ENCODE data around the gene LRRC32.

The LRRC32 gene

DNA sequence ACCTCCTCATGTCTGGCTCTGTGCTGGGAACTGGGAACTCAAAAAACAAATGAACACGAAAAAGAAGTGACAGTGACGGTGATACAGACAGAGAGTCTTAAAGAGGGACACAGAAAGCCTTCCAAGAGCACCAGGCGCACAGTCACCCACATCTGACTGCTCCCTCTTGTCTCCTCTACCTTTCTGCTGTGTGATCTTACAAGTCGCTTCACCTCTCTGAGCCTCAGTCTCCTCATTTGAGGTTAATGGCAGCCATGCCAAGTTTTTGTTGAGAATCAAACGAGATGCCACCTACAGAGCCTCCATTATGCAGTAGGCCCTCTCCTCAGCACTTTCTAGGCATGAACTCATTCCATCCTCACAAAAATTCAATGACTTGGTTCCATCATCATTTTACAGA lies 3.7 kb downstream of the LRRC32 start:
- in situ Hi-C loops (cut with MboI; ENCODE audit: low sequenced_read_pairs), result no loop called here

DNA sequence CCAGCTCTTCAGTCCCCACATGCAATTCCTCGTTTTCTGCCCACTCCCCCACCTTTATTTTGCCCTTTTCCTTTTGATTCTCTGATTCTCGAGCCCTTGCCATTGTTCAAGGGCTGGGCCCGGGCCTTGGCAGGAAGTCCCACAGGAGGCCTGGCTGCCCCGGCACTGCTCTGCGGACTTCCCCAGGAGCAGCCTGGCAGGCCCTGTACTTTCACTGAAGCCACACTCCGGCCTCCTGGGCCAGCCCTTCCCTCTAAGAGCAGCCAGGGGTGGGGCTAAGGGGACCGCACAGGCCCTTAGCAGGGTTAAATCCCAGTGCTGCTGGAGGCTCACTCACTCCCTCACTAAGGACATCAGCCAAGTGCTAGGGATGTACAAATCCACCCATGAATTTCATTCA lies 4.1 kb downstream of the LRRC32 start:
- in situ Hi-C loops (cut with MboI; ENCODE audit: low sequenced_read_pairs), result no loop called here

DNA sequence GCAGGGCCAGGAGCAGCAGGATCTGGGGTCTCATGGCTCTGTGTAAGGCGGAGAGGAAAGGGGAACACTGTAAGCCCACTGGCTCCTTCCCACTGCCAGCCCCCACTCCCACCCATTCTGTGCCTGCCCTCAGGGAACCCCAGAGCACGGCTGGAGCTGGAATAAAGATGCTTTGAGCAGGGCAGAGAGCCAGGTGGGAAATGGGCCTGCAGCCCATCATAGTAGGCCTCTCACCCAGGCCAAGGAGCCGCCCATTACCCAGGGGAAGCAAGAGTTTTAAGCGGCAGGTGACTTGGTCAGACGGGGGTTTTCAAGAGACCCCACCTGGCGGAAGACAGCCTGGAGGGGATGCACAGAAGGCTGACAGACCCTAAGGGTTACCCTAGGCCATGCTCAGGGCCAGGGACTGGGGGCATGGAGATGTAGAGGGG lies 4.6 kb downstream of the LRRC32 start:
- in situ Hi-C loops (cut with MboI; ENCODE audit: low sequenced_read_pairs), result no loop called here

DNA sequence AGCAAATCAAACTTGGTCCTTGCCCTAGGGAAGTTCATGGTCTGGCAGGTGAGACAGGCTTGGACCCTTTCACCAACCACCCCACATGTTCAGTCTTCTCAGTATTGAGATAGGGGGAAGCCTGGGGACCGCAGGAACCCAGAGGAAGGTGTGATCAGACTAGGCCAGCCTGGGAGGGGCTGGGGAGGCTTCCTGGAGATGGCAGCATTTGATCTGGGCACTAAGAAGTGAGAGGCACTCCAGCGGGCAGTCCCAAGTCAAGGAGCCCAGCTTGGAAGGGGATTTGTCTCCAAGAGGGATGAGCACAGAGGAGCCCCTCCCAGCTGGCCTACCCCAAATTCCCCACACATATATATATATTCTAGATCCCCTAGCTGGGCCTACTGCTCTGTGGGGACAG lies 5.4 kb downstream of the LRRC32 start:
- in situ Hi-C loops (cut with MboI; ENCODE audit: low sequenced_read_pairs), result no loop called here

DNA sequence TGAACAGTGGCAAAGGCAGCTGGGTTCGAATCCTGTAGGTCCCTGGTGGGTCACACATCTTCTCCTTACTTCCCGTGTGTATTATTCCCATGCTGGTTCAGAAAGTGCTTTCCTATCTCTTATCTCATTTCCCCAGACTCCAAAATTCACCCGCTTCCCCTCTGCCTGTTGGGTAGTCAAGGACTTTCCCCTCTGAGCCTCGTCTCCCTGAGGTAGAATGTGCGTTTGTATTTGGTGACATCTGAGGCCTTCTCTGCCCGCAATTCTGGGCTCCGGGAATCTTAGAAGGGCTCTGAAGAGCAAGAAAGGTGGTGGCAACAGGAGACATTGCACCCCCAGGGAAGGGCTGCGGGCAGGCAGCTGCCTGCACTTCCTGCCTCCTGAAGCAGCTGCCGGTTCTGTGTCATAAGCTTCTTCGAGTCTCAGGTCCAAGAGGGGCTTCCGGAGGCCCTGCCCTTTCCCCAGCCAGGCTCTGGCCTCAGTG lies 5.9 kb downstream of the LRRC32 start:
- in situ Hi-C loops (cut with MboI; ENCODE audit: low sequenced_read_pairs), result no loop called here

DNA sequence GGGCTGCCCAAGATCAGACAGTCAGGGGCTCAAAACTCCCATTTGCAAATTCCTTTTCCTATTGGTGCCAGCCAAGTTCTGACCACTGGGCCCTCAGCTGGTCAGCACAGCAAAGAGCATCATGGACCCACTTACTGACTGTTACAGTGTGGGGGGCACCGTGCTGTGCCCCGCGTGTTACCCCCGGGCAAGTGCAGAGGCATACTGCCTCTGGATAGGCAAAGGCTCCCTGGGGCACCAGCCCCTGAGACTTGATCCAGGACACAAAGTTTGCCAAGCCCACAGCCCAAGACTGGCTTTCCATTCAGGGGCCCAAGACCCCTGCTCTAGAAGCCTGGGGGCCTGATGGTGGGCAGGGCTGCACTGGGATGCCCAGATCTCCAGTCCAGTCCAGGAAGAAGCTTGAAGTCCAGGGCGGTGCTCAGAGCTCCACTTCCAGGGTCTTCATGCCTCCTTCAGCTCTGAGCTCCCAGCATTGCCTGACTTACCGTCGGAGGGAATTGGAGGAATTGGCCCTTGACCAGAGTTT lies 6.6 kb downstream of the LRRC32 start:
- in situ Hi-C loops (cut with MboI; ENCODE audit: low sequenced_read_pairs), result no loop called here

DNA sequence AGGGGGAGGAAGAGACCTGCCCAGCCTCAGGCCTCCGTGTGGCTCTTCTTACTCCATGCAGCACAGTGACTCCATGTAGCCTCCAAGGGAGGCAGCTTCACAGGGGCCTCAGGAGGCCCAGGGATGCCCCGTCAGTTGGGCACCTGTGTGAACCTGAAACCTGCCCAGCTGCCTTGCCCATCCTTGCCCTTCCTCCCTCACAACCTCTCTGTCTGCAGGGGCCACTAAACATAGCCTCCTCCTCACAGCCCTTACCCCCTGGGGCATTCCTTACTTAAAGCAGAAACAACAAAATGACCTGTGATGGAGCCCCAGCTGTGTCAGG lies 7.1 kb downstream of the LRRC32 start:
- in situ Hi-C loops (cut with MboI; ENCODE audit: low sequenced_read_pairs), result no loop called here

DNA sequence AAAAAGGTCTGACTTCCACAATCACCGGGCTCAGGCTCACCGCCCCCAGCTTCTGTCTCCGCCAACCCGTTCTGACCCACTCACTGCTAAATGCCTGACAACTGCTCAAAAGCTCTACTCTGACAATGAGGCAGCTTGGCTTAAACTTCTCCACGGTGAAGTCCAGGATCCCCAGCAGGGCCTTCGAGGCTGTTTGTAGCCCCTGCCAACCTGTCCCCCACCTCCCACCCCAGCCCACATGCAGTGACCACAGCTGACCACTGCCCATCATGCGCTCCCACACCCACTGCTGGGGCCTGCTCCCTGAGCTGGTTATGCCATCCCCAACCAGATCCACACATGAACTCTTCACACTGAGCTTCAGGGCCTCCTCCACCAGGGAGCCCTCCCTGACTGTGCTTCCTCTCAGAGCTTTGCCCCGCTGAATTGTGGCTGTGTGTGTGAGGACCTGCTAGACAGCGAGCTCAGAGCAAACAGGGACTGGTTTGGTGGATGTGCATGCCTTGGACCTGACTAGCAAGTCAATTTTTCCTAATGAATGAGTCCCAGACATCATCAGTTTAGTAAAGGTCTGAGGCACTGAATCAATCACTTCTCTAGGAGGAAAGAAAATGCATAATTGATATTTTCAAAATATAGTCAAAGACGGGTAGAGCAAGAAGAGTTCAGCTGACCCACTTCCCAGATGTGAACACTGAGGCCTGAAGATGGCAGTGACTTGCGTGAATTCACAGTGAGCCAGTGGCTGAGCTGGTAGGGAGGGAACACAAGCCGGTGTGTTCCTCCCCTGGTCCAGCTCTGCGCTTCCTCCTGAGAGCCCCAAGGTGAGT lies 7.7 kb downstream of the LRRC32 start:
- in situ Hi-C loops (cut with MboI; ENCODE audit: low sequenced_read_pairs), result no loop called here

DNA sequence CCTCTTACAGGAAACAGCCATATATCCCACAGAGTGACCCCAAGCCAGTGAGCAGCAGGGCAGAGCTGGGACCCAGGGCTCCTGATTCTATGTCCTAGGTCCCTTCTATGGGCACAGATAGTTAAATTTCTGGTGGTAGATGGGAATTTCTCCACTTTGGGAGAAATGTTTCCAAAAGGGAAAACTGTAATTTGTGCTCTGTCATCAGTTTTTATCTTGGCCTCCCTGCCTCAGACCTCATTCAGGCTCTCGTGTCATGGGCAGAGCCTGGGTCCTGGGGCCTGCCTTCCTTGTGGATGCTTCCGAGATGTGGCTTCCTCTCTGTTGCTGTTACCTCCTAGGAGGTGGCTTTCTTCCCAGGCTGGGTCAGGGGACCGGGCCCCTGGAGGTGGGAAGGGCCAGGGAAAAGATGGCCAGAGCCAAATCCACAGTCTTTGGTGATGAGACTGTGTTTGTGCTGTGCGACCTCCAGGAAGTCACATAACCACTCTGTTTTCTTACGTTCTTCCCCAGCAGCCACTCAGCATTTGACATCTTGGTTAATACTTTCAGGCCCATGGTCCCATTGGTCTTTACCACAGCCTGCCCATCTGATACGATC lies 8.6 kb downstream of the LRRC32 start:
- in situ Hi-C loops (cut with MboI; ENCODE audit: low sequenced_read_pairs), result no loop called here

DNA sequence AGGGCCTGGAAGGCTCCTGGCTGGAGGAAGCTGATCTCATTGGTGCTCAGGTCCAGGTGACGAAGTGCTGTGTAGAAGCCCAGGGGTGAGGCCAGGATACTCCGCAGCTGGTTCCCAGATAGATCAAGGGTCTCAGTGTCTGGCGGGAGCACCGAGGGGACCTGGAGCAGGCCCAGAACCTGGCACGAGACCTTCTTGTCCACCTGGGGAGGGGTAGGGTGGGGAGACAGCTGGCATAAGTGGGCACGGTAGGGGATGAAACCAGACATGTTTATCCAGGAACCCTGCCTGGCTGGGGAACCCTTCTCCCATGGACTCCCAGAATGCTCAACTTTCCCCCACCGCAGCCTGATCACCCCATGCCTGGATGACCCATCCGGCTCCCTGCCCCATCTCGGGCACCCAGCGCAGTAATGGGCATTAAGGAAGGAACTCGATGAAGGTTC lies 9.2 kb downstream of the LRRC32 start:
- in situ Hi-C loops (cut with MboI; ENCODE audit: low sequenced_read_pairs), result no loop called here

DNA sequence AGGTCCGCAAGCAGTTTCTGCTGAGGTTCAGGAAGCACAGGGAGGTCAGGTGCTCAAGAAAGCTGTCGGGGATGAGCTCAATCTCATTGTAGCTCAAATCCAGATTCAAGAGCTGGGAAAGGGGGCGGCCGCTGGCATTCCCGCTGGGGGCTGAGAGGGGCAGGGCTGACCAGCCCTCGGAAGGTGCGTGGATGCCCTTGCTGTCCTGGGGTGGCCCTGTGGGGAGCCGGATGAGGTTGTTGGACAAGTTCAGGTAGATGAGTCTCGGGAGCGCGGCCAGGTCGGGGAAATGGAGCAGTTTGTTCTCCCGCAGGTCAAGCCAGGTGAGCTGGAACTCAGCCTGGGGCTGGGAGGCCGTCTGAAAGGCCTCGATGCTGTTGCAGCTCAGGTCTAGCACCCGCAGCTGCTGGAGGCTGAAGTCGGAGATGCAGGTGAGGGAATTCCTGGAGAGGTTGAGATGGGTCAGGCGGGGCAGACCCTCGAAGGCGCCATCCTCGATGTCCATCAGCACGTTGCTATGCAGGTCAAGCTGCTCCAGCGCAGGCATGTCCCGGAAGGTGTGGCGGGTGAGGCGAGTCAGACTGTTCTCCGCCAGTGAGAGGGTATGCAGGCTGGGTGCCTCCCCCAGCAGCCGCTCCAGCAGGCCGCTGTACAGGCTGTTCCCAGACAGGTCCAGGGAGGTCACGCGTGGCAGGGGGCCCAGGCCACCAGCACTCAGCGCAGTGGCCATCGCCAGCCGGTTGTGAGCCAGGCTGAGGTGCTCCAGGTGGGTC lies 9.8 kb downstream of the LRRC32 start:
- in situ Hi-C loops (cut with MboI; ENCODE audit: low sequenced_read_pairs), result no loop called here

DNA sequence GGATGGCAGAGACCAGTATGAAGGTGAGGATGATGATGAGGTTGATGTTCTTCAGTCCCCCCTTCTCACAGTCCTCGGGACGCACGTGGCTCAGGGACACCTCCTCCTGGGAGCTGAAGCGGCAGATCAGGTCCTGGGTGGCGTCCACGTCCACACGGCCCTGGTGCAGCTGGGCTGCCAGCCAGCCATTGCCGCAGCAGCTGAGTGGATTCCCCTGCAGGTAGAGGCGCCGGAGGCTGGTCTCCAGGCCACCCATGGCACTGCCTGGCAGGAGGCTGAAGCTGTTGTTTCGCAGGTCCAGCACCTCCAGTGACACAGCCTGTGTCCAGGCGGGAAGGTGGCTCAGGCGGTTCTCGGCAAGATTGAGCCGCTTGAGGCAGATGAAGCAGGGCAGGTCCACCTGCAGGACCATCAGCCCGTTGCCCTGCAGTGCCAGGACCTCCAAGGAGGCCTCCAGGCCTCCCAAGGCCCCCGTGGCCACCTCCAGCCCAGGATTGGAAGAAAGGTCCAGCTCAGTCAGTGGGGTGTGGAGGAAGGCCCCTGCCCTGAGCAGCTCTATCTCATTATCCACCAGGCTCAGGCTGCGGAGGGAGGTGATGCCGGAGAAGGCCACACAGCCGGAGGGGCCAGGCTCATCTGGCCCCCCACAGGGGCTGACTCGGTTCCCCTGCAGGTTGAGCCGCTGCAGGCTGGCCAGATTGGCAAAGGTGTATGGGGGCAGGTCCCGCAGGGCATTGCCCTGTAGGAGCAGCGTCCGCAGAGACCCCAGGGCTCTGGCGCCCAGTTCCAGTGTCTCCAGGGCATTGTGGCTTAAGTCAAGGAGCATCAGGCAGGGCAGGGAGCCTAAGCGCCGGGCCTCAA lies 10.6 kb downstream of the LRRC32 start:
- in situ Hi-C loops (cut with MboI; ENCODE audit: low sequenced_read_pairs), result no loop called here

DNA sequence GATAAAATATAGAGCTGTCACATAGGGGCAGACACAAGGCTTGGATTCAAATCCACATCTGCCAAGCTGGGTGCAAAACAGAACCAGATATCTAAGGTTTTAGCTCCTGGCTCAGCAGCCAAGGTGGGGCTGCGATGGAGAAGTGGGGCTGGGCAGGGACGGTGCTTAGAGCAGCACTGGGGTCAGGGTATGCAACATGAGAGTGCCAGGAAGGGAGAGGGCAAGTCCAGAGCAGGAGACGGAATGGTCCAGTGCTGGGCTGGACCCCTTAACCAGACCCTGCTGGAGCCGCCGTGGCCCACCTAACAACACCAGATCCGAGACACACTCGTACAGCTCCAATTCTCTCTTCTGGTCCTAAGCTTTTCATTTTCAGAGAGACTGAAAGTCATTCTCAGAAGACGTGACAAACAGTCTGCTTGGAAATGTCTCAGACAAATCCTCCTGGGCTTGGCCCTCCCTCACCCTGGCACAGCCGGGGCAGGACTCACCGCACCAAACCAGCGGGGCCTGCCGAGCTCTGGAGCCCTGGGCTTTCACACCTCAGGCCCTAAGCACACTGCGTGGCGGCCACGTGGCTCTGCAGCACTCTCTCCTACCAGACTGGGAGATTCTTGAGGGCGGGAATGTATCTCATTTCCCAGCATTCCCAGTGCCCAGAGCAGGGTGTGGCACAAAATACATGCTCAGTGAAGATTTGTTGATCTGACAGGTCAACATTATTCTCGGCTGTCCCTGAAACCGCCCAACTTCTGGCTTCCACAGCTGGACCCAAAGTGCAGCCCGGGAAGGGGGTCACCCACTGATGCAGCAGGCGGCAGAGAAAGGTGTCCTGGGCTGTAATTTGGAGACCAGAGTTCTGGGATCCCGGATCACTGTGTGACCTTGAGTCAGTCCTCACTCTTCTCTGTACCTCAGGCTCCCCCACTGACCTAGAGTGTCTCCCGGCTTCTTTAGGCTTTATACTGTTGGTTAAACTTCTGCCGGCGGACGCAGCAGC lies 11.6 kb downstream of the LRRC32 start:
- in situ Hi-C loops (cut with MboI; ENCODE audit: low sequenced_read_pairs), result no loop called here

DNA sequence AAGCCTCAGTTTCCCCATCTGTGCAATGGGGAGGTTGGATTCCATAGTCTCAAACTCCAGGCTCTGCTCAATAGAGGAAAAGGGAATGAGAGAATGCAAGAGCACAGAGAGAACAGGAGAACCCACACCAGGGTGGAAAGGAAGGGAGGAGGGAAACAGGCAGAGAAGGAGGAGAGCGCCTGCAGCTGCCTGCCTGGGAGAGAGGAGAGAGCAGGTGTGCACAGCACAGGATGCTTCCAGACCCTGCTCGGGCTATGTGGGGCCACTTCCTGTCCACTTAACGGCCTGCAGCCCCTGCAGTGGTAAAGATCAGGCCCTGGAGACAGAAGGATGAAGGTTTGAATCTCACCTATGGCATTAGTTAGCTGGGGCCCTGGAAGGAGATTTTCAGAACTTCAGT lies 12.3 kb downstream of the LRRC32 start:
- in situ Hi-C loops (cut with MboI; ENCODE audit: low sequenced_read_pairs), result no loop called here

DNA sequence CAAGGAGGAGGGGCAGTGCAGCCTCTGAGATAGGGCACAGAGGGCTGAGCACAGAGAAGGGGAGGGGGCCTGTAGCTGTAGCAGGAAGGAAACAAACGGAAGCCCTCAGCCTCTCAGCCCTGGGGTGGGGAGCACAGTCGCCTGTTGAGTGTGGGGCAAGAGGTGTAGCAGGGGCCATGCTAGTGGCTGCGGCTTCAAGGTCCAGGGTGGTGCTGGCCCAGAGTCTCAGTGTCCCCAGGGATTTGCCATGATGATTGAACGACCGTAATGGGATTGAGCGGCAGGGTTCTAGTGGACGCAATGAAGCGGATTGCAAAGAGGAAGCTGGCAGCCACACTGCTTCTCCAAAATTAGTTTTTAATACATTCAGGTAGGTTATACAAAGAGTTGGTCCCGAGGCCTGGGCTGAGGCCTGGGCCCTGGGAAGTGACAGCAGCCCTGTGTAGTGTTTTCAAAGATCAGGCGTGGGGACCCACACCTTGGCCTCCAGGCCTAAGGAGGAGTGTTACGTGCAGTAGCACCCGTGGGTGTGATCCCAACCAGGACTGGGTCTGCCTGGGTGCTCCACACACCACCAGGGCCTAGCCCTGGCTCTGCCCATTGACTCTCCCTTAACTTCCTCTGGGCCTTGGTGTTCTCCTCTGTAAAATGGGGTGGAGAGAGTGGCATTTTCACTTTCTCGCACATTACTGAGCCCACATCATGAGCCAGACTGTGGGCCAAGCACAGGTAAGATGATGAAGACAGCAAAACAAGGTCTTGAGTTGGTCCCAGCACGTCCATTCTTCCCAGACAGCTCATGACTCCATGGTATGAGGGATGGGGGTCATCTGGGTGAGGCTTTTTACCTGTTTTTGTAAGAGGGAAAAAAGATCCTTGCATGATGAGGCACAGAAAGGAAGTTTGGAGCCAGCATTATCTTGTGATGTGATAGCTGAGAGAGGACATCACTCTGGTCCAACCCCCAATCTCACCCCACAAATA lies 13.1 kb downstream of the LRRC32 start:
- in situ Hi-C loops (cut with MboI; ENCODE audit: low sequenced_read_pairs), result no loop called here

DNA sequence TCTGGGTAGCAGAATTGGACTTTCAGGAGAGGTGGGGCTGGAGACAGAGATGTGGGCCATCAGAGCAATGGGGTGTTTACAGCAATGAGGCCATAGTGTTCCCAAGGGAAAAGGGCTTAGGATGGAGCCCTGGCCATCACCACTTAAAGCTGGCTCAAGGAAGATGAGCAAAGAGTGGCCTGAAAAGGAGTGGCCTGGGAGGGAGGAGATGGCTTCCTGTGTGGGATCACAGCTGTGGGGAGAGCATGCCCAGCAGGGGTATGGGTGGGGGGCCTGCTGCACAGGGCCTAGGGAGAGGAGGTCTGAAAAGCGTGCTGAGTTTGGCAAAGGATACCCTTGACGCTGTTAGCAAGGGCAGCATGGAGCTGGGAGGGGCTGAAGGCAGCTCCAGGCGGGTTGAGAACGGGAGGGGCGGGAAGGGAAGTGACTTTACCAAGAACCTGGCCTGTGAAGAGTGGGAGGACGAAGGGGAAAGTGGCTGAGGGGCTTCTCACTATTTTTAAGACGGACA lies 13.9 kb downstream of the LRRC32 start:
- in situ Hi-C loops (cut with MboI; ENCODE audit: low sequenced_read_pairs), result no loop called here

DNA sequence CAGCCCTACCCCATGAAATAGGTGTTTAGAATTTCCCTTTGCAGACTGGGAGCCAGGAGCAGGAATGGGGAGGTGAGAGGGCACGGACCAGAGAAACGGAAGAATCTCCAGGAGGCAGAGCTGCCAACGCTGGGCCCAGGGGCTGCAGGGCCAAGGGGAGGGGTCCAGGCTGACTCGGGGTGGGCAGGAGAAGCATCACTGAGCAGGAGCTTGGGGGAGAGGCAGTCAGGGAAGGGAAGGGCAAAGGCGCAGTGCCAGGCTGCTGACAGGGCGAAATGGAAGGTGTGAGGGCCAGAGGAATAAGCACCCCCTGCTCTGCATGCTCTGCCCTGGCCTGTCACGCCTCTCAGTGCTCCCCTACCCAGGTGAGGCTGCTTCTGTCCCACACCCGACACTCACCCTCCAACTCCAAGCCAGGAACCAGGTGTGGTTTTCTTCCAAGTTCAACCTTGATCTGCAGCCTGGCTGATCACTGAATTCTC lies 14.5 kb downstream of the LRRC32 start:
- in situ Hi-C loops (cut with MboI; ENCODE audit: low sequenced_read_pairs), result no loop called here

DNA sequence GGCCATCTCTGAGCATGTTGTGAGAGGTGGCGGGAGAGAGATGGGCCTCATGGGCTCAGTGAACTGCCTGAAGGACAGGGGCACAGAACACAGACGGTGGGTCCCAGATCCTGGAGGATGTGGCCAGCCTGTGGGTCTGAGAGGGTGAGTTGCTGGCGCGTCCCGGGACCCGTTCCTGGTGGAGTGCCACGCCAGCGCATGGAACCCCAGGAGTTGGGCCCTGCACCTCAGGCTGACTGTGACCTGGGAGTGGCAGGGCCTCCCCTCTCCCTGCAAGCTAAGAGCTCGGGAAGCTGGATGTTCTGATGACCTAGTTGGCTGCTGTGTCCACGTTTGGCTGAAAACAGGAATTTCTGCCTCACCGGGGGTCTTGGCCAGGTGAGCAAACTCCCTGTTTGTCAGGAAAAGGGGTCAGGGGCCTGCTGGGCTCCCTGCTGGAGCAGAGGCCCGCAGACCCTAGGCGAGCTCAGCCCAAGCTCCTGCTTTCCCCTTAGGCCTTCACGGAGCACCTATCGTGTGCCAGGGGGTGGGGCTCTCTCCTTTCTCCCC lies 15.0 kb downstream of the LRRC32 start:
- in situ Hi-C loops (cut with MboI; ENCODE audit: low sequenced_read_pairs), result no loop called here

Data from HL-60/S4 treated with phorbol 12-myristate 13-acetate at 8.2 ng/mL for 4 days and 3 days (cell line).